Left kidney (tissue), 2 donors: ENCODE measurements around the gene LCORL. TPM values are rescaled to one million over a fixed set of nuclear protein-coding genes. Genes with fewer than 3 reads are reported as not detected.
"Not testable (repeated sequence)": the region's sequence is repeated elsewhere in the genome, so short reads cannot be mapped to it uniquely, and the experiment has no call there.

Source experiments
- DNase-seq: peaks from one replicate; pipeline ENCODE4 v3.0.0-alpha.2; 2013
- polyA plus RNA-seq: library from polyadenylated mRNA; unstranded; fragments of 120-200 nt; gene quantifications from one replicate; pipeline ENCODE4 v1.2.1, GENCODE V29; 2013; ENCODE audit not compliant: insufficient read length

Gene LCORL
- polyA plus RNA-seq, 1 donor: 31.5 TPM

DNA sequence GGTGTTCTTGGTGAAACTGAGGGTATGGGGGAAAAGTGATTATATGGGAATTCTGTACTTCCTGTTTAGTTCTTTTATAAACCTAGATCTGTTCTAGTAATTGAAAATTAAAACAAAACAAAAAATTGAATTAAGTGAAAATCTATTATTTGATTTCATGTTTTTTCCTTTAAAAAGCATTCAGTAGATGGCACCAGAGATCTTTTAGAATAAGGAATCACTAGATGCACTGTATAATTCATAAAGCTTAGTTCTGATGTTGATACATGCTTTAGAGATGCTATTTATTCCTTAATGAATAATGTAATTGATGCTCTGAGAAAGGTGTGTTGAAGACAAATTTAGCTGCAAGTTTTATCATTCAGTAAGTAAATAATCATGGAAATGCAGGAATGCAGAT lies 87.3 kb downstream of the LCORL start:
- DNase-seq: no peak

DNA sequence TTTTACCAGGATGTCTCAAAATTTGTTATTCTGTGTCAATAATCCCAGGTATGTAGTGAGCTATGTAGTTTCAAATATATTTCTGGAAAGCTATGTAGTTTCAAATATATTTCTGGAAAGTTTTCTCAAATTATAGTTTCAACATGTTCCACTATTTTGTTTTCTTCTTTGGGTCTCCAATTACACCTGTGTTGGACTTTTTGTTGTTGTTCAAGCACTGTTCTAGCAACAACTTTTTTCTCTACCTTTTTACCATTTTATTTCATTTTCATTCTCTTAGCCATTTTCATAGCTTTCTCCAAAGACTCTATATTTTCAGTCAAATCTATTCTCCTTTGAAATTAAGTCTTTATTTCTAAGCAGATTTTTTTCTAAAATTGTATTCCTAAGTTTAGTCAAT lies 88.4 kb downstream of the LCORL start:
- no peak for DNase-seq

DNA sequence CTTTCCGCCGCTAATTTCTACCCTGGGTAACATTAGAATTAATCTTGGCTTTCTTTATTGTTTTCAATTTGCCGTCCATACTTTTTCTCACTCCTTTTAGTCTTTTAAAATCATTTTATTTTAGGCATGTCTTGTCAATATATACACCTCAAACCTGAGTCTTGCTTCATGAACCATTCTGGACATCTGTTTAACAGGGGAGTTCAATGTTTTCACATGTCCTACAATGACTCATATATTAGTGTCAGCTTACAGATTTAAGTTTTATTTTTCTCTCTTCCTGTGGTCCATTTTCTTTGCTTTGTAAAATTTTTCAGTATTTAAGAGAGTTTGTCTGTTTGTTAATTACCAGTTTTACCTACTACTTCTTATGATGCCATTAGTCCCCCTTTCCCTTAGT lies 89.5 kb downstream of the LCORL start:
- DNase-seq: no peak

DNA sequence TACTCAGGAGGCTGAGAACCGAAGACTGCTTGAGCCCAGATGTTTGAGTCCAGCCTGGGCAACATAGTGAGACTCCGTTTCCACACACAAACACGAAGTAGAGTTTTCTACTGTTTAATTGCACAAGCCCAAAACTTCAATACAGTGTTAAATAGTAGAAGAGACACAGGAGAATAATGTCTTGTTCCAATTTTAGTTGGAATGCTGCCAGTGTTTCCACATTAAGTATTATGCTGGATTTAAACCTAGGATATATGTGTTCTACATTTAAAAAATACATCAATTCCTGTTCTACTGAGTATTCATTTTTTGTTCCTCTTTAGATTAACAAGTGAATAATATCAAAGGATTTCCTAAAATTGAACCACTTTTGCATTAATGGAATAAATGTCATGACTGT lies 91.3 kb downstream of the LCORL start:
- no peak for DNase-seq

DNA sequence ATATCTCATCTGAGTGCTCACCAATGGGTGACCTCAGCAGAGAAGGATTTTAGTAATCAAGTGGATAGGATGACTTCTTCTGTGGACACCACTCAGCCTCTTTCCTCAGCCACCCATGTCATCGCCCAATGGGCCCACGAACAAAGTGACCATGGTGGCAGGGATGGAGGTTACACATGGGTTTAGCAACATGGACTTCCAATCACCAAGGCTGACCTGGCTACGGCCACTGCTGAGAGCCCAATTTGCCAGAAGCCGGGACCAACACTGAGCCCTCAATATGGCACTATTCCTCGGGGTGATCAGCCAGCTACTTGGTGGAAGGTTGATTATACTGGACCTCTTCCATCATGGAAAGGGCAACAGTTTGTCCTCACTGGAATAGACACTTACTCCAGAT lies 97.4 kb downstream of the LCORL start:
- no peak for DNase-seq

DNA sequence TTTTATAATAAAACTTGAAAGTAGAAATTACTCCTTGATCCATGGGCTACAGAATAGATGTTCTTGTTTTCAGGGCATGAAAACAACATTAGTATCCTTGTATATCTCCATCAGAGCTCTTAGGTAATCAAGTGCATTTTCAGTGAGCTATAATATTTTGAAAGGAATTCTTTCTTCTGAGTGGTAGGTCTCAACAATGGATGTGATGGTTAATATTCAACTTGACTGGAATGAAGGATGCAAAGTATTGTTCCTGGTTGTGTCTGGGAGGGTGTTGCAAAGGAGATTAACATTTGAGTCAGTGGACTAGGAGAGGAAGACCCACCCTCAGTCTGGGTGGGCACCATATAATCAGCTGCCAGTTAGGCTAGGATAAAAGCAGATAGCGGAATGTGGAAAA lies 100.1 kb downstream of the LCORL start:
- no peak for DNase-seq

DNA sequence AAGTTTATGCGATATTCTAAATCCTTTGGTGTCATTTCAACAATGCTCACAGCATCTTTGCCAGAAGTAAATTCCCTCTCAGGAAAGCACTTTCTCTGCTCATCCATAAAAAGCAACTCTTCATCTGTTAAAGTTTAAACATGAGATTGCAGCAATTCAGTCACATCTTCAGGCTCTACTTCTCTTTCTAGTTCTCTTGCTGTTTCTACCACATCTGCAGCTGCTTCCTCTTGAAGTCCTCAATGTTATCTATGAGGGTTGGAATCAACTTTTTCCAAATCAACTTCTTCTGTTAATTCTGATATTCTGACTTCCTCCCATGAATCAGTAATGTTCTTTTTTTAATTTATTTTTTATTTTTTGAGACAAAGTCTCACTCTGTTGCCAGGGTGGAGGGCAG lies 100.9 kb downstream of the LCORL start:
- DNase-seq: no peak

DNA sequence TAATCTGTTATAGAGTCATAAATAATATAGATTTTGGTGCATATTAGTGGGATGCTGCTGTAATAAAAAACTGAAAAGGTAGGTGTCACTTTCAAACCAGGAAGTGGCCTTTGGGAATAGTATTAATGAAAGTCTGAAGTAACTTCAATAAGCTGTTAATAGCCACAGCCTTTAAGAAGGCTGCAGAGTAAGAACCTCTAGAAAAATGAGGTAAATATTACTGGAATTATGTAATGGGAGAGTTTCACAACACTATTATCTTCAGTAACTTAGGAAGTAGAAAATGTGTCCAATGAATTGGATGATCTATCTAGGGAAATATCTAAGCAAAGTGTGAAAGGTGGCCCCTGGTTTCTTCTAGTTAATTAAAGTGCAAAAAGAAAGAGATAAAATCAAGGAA lies 106.1 kb downstream of the LCORL start:
- DNase-seq: no peak

DNA sequence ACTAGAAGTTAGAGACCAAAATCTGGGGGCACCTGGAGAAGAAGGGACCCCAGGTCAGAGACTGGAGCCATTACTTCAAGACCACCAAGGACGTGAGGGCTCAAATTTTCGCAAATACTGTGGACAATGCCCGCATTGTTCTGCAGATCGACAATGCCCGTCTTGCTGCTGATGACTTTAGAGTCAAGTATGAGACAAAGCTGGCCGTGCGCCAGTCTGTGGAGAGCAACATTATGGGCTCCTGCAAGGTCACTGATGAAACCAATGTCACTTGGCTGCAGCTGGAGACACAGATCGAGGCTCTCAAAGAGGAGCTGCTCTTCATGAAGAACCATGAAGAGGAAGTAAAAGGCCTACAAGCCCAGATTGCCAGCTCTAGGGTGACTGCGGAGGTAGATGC lies 109.5 kb downstream of the LCORL start:
- no peak for DNase-seq

DNA sequence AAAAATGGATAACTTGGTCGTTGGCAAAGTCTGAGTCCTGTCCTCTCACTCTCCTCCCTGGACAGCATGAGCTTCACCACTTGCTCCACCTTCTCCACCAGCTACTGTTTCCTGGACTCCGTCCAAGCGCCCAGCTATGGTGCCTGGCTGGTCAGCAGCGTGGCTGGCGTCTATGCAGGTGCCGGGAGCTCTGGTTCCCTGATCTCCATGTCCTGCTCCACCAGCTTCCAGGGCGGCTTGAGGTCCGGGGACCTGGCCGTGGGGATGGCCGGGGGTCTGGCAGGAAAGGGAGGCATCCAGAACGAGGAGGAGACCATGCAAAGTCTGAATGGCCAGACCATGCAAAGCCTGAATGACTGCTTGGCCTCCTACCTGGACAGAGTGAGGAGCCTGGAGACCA lies 109.9 kb downstream of the LCORL start:
- DNase-seq: no peak

DNA sequence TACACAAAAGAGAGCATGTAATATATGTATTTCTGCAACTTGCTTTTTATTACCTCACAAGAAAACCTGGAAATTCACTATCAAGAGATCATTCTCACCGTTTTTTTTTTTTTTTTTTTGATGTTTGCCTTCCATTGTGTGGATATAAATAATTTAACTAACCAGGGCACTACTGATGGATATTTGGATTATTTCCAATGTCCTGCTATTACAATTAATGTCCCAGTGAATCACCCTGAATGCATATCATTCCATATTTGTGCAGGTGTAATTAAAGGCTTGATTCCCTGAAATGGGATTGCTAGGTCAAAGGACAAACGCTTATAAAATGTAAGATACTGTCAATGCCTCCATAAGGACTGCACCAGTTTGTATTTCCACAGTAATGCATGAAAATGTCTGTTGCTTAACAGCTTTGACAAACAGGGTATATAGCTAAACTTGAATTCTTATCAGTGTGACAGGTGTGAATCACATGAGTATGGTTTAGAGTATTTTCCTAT lies 123.0 kb downstream of the LCORL start:
- no peak for DNase-seq

DNA sequence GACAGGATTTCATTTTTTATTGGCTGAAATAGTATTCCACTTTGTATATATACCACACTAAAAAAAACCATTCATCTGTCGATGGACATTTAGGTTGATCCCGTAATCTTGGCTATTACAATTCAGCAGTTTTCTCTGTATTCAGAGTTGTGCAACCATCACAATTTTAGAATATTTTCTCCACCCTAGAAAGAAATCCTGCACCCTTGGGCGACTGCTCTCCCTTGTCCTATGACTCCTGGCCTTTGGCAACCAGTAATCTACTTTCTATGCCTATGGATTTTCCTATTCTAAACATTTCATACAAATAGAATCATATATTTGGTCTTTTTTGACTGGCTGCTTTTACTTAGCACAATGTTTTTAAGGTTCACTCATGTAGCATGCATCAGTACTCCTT lies 126.1 kb downstream of the LCORL start:
- no peak for DNase-seq

DNA sequence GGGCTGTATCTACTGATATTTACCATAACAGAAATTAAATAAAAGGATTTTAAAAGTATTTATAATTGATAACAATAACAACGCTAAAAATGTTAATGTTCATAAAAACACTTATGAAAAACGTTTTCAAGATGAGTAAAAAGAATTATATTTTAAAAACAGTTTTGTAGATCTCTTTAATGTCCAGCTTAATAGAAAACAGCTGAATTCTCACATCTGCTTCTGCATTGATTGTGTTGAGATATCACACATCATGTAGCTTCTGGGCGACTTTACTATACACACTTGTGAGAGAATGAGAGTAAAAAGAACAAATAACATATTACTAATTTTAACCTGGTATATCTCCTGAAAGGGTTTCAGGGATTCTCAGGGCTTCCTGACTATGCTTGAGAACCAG lies 127.1 kb downstream of the LCORL start:
- no peak for DNase-seq

DNA sequence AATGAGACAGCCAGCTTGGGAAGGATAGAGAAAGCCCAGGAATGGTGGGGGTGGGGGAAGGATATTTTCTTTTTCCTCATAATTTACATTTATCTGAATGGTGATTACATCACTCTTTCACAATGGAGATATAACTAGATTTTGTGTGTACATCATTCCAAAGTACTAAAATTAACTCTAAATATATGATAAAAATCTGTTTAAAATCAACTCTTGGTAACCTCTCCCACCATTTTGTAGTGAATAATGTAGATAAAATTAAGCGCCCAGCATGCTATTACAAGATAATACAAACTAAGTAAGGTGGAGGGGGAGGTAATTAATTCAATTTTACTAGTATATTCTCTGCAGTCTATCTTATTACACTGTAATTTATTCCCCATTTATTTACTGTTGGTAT lies 131.9 kb downstream of the LCORL start:
- DNase-seq: no peak

DNA sequence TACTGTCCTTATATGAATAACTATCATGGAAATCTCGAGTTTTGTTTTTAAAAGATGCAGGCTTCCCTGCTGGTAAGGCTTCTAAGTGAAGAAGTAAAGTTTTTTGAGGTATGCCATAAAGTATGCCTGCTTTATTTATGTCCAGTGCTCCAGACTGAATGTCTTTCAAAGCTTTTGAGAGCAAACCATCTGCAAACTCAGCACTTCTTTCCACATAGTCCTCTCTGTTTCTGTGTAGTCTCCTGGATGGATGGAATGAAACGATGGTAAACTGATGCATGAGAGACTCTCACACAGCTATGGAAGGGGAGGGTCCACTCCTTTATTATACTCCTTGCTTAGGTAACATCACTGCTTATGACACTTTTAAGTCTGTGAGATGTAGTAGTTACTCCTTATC lies 137.0 kb downstream of the LCORL start:
- DNase-seq: no peak

DNA sequence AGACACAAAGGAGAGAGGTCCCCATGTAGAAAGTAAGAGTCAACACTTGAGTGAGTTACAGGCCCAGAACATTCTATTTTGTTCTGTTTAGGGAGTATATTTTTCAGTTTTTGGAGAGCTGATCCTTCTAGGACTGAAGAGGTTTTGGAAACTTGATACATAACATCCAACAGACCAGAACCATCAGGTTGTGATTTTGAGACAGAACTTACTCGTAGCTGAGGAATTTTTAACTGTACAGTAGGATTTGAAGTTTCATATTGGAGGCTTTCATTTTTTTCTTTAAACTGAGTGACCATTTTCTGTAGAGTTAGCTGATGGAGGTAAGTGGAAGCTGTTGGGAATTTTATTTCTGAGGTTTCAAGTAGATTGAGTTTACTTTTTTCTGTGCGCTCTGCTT lies 137.5 kb downstream of the LCORL start:
- peak; percentile 14 for DNase-seq

DNA sequence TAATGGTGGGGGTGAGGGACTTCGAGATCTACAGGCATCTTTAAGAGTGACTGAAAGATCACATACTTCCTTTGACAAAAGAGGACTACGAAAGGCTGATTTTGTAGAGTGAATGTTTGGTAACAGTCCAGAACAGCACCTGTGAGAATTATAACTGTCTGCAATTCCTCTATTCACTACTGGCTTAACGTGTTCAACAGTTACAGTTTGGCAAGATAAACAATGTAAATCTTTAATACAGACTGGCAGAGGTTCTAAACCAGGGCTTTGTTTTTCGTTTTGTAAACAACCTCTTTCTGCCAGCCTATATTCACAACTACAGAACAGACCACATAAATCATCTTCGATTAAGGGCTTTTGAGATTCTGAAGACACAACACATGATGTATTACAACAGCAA lies 143.9 kb downstream of the LCORL start:
- DNase-seq: no peak

DNA sequence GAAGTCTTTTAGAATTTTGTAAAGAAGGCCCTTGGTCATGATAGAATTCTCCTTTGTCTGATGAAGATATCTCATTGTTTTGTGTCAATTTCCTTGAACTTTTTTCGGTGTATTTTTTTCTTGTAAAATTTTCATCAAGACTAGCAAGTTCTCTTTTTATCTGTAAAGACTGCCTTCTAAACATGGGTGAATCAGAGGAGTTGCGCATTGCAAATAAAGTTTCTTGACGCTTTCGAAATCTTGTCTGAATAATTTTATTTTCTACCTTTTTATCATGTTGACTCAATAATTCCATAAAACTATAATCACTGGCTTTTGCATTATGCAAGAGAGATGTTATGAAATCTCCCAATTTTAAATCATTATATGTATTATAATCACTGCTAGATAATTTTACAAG lies 144.6 kb downstream of the LCORL start:
- no peak for DNase-seq

DNA sequence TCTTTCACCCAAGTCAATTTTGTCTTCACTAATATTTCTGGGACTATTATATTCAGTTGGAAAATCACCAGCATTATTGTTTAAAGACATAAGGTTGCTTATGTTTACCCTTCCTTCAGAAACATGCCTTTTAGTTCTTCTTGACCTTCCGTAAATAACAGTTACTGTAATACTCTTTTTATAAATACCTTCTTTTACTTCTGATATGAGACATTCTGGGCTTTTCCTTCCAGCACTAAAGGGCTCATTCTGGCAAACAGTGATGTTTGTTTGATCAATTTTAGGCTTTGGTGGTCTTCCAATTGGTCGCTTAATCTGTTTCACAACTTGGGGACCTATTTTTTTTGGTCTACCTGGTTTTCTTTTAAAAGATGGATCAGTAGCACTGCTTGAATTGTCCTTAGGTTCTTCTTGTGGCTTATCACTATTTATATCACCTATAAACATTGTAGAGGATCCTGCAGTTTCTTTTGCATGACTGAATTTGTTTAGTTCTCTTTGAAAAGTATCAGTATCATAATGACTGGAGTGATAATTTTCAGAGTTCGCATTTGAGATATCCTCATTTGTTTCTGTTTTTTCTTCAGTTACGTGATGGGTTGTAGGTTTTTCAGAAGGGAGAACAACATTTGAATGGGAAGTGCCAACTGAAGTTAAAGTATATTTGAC lies 146.0 kb downstream of the LCORL start:
- no peak for DNase-seq

DNA sequence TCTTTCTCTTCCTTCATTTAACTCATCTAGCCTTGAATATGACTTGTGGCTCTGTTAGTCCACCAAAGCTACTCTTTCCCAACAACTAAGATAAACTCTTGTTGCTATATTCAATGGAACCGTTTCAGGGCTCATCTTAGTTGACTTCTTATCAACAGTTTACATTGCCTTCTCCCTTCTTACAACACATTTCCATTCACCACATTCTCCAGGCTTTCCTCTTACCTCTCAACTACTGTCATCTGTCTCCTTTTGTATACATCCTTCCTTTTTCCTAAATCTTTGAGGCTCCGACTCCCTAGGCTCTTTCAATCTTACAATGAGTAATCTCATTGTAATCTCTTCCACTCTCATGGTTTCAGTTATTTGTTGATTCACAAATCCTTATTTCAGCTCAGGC lies 152.2 kb downstream of the LCORL start:
- DNase-seq: no peak

DNA sequence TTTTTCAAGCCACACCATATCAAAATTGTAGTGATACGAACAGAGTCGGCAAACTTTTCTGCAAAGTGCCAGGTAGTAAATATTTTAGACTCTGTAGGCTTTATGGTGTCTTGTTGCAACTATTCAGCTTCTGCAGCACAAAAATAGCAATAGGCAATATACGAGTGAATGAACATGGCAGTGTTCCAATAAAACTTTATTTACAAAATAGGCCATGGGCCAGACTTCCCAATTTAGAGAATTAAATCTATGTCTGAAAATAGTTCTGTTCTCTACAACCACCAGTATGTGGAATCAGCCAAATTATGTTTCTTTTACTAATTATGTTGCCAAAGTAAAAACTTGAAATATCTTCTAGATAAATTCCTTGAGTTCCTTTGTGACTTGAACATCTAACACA lies 154.3 kb downstream of the LCORL start:
- DNase-seq: no peak

DNA sequence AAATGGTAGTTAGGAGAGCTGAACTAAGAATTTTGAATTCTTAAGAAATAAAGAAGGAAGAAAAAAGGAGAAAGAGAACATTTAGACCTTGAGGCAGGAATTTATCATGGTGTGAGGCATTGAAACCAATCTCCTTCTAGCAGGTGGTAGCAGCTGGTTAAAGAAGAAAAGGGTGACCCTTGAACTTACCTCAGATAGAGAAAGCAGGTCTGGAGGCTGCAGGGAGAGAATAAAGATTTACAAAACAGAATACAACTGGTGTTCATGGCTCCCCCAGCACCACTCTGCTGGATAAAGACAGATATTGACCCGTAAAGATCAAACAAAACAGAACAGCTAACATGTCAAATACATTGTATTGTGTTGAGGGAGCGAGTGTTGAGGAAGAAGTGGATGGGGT lies 154.7 kb downstream of the LCORL start:
- DNase-seq: no peak

DNA sequence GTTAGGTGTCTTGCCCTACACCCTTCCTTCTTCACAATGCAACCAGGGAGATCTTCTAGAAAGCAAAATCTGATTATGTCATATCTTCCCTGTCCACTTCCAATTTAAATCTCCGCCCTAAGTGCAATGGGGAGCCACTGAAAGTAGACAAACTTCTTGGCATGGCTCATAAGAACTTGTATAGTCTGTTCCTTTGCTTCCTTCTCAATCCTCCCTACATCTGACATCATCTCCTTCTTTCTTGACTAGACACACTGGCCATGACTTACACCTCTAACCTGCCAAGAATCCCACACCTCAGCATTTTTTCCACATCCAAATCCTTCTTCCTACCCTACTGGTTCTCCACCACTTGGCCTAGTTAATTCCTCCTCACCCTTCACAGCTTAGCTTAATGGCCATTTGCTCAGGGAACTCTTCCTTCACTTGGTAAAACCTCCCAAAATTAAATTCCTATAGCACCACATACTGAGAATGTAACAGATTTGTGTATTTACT lies 155.6 kb downstream of the LCORL start:
- no peak for DNase-seq

DNA sequence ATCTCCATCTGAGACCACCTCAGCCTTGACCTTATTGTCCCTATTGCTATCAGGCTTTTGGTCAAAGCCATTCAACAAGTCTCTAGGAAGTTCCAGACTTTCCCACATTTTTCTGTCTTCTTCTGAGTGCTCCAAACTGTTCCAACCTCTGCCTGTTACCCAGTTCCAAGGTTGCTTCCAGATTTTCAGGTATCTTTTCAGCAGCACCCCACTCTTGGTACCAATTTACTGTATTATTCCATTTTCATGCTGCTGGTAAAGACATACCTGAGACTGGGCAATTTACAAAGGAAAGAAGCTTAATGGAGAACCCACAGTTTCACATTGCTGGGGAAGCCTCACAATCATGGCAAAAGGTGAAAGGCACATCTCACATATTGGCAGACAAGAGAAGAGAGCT lies 159.6 kb downstream of the LCORL start:
- not testable (repeated sequence) for DNase-seq
